SK-N-SH treated with all-trans-retinoic acid at 6 μM for 48 hours (cell line): Measurements from ENCODE around the gene PRODH2.

Experiments
- ATAC-seq: fragments of 200-7000 bp; cut with Tn5 transposase; 3 replicates; pipeline ENCODE4 v1.9.1; 2020; ENCODE audit warnings: mild to moderate bottlenecking, moderate library complexity
- ARNTL ChIP-seq: fragments of 450-650 bp; formaldehyde crosslinking; IDR thresholded peaks from 2 replicates; pipeline ENCODE4 v1.5.0; 2020; ENCODE audit warnings: low read depth, mild to moderate bottlenecking, moderate library complexity, borderline replicate concordance
- BACH2 ChIP-seq: fragments of 250-450 bp; sonication (Bioruptor Pico); IDR thresholded peaks from 2 replicates; pipeline ENCODE4 v1.9.0; 2021; ENCODE audit warnings: mild to moderate bottlenecking, borderline replicate concordance
- CREB5 ChIP-seq: fragments of 250-450 bp; sonication (Bioruptor Pico); IDR thresholded peaks from 2 replicates; pipeline ENCODE4 v1.5.1; 2020; ENCODE audit warnings: low read depth, mild to moderate bottlenecking, moderate library complexity
- CSDC2 ChIP-seq: fragments of 250-450 bp; sonication (Bioruptor Pico); IDR thresholded peaks from 2 replicates; pipeline ENCODE4 v1.5.0; 2020; ENCODE audit warnings: mild to moderate bottlenecking, moderate library complexity
- ESRRG ChIP-seq: fragments of 250-450 bp; sonication (Bioruptor Pico); IDR thresholded peaks from 2 replicates; pipeline ENCODE4 v1.6.1; 2021; ENCODE audit warnings: mild to moderate bottlenecking
- GLIS3 ChIP-seq: fragments of 250-450 bp; sonication (Bioruptor Pico); IDR thresholded peaks from 2 replicates; pipeline ENCODE4 v1.5.0; 2020; ENCODE audit warnings: mild to moderate bottlenecking, moderate library complexity
- ISL1 ChIP-seq: fragments of 250-450 bp; sonication (Bioruptor Pico); IDR thresholded peaks from 2 replicates; pipeline ENCODE4 v2.1.2; 2022; ENCODE audit warnings: mild to moderate bottlenecking, moderate library complexity
- OSR1 ChIP-seq: fragments of 250-450 bp; sonication (Bioruptor Pico); IDR thresholded peaks from 2 replicates; pipeline ENCODE4 v1.8.0; 2022; ENCODE audit warnings: moderate library complexity, mild to moderate bottlenecking, inconsistent platforms
- PATZ1 ChIP-seq: fragments of 250-450 bp; sonication (Bioruptor Pico); IDR thresholded peaks from 2 replicates; pipeline ENCODE4 v1.8.0; 2020; ENCODE audit warnings: mild to moderate bottlenecking, moderate library complexity, borderline replicate concordance
- RARB ChIP-seq: fragments of 250-450 bp; sonication (Bioruptor Pico); IDR thresholded peaks from 2 replicates; pipeline ENCODE4 v1.8.0; 2021; ENCODE audit warnings: mild to moderate bottlenecking, moderate library complexity
- TCF4 ChIP-seq: fragments of 250-450 bp; sonication (Bioruptor Pico); IDR thresholded peaks from 2 replicates; pipeline ENCODE4 v1.8.0; 2021; ENCODE audit warnings: mild to moderate bottlenecking, moderate library complexity, borderline replicate concordance
- TOX ChIP-seq: fragments of 250-450 bp; sonication (Bioruptor Pico); IDR thresholded peaks from 2 replicates; pipeline ENCODE4 v1.8.0; 2021; ENCODE audit warnings: mild to moderate bottlenecking, moderate library complexity, borderline replicate concordance
- TSHZ2 ChIP-seq: fragments of 250-450 bp; sonication (Bioruptor Pico); IDR thresholded peaks from 2 replicates; pipeline ENCODE4 v1.5.0; 2020; ENCODE audit warnings: mild to moderate bottlenecking, moderate library complexity
- ZFP3 ChIP-seq: fragments of 250-450 bp; sonication (Bioruptor Pico); IDR thresholded peaks from 2 replicates; pipeline ENCODE4 v1.5.0; 2020; ENCODE audit warnings: mild to moderate bottlenecking, moderate library complexity
- ZFP30 ChIP-seq: fragments of 450-650 bp; formaldehyde crosslinking; IDR thresholded peaks from 2 replicates; pipeline ENCODE4 v1.5.0; 2022; ENCODE audit warnings: mild to moderate bottlenecking, moderate library complexity
- ZNF565 ChIP-seq: fragments of 450-650 bp; formaldehyde crosslinking; conservative IDR thresholded peaks from 2 replicates; pipeline ENCODE4 v1.5.0; 2020; ENCODE audit warnings: low read depth, mild to moderate bottlenecking, moderate library complexity
- ZNF8 ChIP-seq: fragments of 450-650 bp; formaldehyde crosslinking; IDR thresholded peaks from 2 replicates; pipeline ENCODE4 v1.5.0; 2020; ENCODE audit warnings: mild to moderate bottlenecking, moderate library complexity
- TF ChIP-seq, protein P1 (sequence below): fragments of 250-450 bp; sonication (Bioruptor Pico); IDR thresholded peaks from 2 replicates; pipeline ENCODE4 v1.8.0; 2021; ENCODE audit warnings: low read depth, mild to moderate bottlenecking, moderate library complexity, borderline replicate concordance
- TF ChIP-seq, protein P2 (sequence below): fragments of 250-450 bp; sonication (Bioruptor Pico); IDR thresholded peaks from 2 replicates; pipeline ENCODE4 v1.5.1; 2021; ENCODE audit warnings: mild to moderate bottlenecking, moderate library complexity

The PRODH2 gene

GRCh38 chr19:35789195-35789977 lies 23.3 kb downstream of the PRODH2 start:
- ATAC-seq, result peak; percentile 6; the same call in 1 of the 3 replicates
- TF ChIP-seq GLIS3 (CRISPR knock-in tag) (no peak), ARNTL (CRISPR knock-in tag) (no peak), RARB (CRISPR knock-in tag) (no peak), BACH2 (CRISPR knock-in tag) (no peak), ISL1 (CRISPR knock-in tag) (no peak), PATZ1 (CRISPR knock-in tag) (no peak), CSDC2 (CRISPR knock-in tag) (no peak), ZFP3 (no peak), TSHZ2 (CRISPR knock-in tag) (no peak), TCF4 (CRISPR knock-in tag) (no peak), ZNF565 (CRISPR knock-in tag) (no peak), TOX (CRISPR knock-in tag) (no peak), ZNF8 (CRISPR knock-in tag) (no peak), ZFP30 (CRISPR knock-in tag) (no peak)
- TF ChIP-seq, protein P1, sequence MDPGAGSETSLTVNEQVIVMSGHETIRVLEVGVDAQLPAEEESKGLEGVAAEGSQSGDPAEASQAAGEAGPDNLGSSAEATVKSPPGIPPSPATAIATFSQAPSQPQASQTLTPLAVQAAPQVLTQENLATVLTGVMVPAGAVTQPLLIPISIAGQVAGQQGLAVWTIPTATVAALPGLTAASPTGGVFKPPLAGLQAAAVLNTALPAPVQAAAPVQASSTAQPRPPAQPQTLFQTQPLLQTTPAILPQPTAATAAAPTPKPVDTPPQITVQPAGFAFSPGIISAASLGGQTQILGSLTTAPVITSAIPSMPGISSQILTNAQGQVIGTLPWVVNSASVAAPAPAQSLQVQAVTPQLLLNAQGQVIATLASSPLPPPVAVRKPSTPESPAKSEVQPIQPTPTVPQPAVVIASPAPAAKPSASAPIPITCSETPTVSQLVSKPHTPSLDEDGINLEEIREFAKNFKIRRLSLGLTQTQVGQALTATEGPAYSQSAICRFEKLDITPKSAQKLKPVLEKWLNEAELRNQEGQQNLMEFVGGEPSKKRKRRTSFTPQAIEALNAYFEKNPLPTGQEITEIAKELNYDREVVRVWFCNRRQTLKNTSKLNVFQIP, result no peak
- TF ChIP-seq, all 23 proteins: peak for 0

GRCh38 chr19:35788205-35788960 lies 24.3 kb downstream of the PRODH2 start:
- TF ChIP-seq, protein P2, sequence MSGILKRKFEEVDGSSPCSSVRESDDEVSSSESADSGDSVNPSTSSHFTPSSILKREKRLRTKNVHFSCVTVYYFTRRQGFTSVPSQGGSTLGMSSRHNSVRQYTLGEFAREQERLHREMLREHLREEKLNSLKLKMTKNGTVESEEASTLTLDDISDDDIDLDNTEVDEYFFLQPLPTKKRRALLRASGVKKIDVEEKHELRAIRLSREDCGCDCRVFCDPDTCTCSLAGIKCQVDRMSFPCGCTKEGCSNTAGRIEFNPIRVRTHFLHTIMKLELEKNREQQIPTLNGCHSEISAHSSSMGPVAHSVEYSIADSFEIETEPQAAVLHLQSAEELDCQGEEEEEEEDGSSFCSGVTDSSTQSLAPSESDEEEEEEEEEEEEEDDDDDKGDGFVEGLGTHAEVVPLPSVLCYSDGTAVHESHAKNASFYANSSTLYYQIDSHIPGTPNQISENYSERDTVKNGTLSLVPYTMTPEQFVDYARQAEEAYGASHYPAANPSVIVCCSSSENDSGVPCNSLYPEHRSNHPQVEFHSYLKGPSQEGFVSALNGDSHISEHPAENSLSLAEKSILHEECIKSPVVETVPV (CRISPR knock-in tag), result no peak
- TF ChIP-seq OSR1 (CRISPR knock-in tag), result no peak
- TF ChIP-seq CREB5 (CRISPR knock-in tag), result no peak
- no peak for TF ChIP-seq ZFP3
- no peak for TF ChIP-seq CSDC2 (CRISPR knock-in tag)
- no peak for TF ChIP-seq ESRRG (CRISPR knock-in tag)
- TF ChIP-seq, protein P1, result no peak
- TF ChIP-seq TSHZ2 (CRISPR knock-in tag), result no peak
- TF ChIP-seq RARB (CRISPR knock-in tag), result no peak
- no peak for TF ChIP-seq TCF4 (CRISPR knock-in tag)
- no peak for TF ChIP-seq BACH2 (CRISPR knock-in tag)
- ATAC-seq, result no peak
